Lower leg skin (tissue), 4 donors: ENCODE results near the gene ERC1. TPM values are rescaled to one million over a fixed set of nuclear protein-coding genes. Genes with fewer than 3 reads are reported as not detected.
A peak's percentile ranks its signal among the peaks of the same experiment; 100 is the strongest.

Experiments used
- DNase-seq, 2 donors: peaks; one replicate each; pipeline ENCODE4 v3.0.0-alpha.2; 2019; ENCODE audit warnings: low spot score in 2 of 2
- H3K4me3 ChIP-seq: fragments of 200-600 bp; sonication (generic); 2 replicates; pipeline ENCODE4 v1.5.1; 2017; ENCODE audit warnings: mild to moderate bottlenecking, low read depth; ENCODE audit not compliant: poor library complexity, severe bottlenecking
- CTCF ChIP-seq, 3 donors: fragments of 450-650 bp; IDR thresholded peaks; one replicate each; pipeline ENCODE4 v1.5.1; 2016; ENCODE audit warnings: antibody characterized with exemption in 3 of 3, mild to moderate bottlenecking in 3 of 3, moderate library complexity in 2 of 3
- POLR2A ChIP-seq, 2 donors: fragments of 450-650 bp; IDR thresholded peaks; one replicate each; pipeline ENCODE4 v1.6.1; 2016 to 2017; ENCODE audit warnings: antibody characterized with exemption in 2 of 2, mild to moderate bottlenecking in 1 of 2, moderate library complexity in 1 of 2
- WGBS, 2 donors: methylation state at CpG; one replicate each; pipeline ENCODE4 v1.1.5; 2018; 5-methylcytosine and 5-hydroxymethylcytosine counted together
- intact Hi-C: fragments of 100-400 bp; cut with DNase I; formaldehyde crosslinking; loops from one replicate; pipeline ENCODE4 v1.15.0; 2023; ENCODE audit warnings: low total_unique reads
- total RNA-seq, 4 donors: library from RNA; depleted of rRNA; stranded (reverse); fragments of >200 nt; gene quantifications; one replicate each; pipeline ENCODE4 v1.1.0, GENCODE V29; 2016

The ERC1 gene
- total RNA-seq, 4 donors from 2014 or later: 22.1 to 42.7 (median 29.7) TPM

- WGBS, 2 donors: 74 to 79% methylated on average over 10 of the region's 10 CpGs
- intact Hi-C loops: no loop called here
- TF ChIP-seq CTCF (IDR thresholded peaks at IDR 0.05): no peak
- no peak for TF ChIP-seq POLR2A (IDR thresholded peaks at IDR 0.05)
- peak in 1 of 2 donors; percentile 28 for DNase-seq
- H3K4me3 ChIP-seq: no peak overlapping the region
Observed at GRCh38 chr12:1525858-1526257, 534.8 kb downstream of the ERC1 start.

GRCh38 chr12:1527789-1528188 is 536.8 kb downstream of the ERC1 start:
- TF ChIP-seq CTCF (IDR thresholded peaks at IDR 0.05): no peak
- no peak for TF ChIP-seq POLR2A (IDR thresholded peaks at IDR 0.05)
- WGBS, 2 donors: 22 to 37% methylated on average over 4 of the region's 4 CpGs
- intact Hi-C loops: no loop called here

DNA sequence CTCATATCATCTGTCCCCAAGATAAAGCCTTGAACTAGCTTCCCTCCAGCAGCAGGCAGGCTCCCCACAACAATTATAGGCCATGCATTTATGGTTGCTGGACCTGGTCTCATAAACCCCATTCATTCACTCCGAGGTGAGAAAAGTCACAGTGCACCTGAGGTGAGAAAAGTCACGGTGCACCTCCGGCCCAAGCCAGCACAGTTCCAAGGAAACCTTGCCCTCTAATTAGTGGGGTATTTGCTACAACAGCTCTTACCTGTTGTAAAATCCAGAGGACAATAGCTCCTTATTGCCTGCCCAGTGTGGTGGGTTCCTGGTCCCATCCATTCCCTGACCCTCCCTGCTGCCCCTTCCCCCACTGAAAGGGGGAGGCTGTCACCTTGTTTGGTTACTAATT is 537.8 kb downstream of the ERC1 start:
- WGBS, 2 donors: 78 to 91% methylated on average over 3 of the region's 3 CpGs
- peak in 1 of 2 donors; percentile 53 for DNase-seq

More at GRCh38 chr12:1527789-1528188, 536.8 kb downstream of the ERC1 start:
- peak in 1 of 2 donors; percentile 52 for DNase-seq
- H3K4me3 ChIP-seq: no peak overlapping the region

GRCh38 chr12:1529228-1529861 is 538.3 kb downstream of the ERC1 start:
- DNase-seq: peak in 1 of 2 donors; percentile 58
- 73 to 78% methylated on average over 11 of the region's 11 CpGs for WGBS, 2 donors
- TF ChIP-seq CTCF (IDR thresholded peaks at IDR 0.05) (no peak), POLR2A (IDR thresholded peaks at IDR 0.05) (no peak)
- intact Hi-C loops: no loop called here
- H3K4me3 ChIP-seq: no peak overlapping the region

More for the DNA sequence above, 537.8 kb downstream of the ERC1 start:
- TF ChIP-seq POLR2A (IDR thresholded peaks at IDR 0.05) (no peak), CTCF (IDR thresholded peaks at IDR 0.05) (no peak)
- no peak overlapping the region for H3K4me3 ChIP-seq
- intact Hi-C loops: no loop called here

DNA sequence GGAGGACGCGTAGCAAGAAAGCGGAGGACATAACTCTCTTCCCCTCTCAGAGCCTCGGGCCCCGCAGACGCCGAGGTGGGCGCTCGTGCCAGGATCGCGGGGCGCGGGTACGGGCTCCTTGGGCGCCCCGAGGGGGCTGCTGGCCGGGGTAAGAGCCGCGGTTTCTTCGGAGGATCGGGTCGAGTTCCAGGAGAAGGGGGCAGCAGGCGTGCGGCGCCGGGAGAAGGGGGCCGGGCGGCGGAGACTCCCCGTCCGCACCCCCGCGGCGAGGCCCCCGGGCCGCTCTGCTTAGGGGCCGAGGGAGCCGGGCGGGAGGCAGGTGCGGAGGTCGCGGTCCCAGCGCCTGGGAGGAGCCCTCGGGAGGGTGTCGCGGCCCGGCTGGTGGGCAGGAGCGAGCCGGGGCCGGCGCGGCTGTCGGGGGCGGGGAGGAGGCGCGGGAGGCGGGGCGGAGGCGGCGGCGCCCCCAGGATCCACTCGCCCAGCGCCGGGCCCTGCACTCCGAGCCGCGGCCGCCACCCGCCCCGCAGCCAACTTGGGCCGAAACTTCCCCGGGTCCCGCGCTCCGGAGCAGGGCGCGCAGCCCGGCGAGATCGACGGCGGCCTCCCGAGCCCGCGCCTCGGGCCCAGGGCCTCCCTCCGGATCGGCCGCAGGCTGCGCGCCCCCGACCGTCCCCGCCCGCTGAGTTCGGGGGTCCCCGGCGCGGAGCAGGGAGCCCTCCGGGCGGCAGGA is 539.0 kb downstream of the ERC1 start:
- TF ChIP-seq CTCF (IDR thresholded peaks at IDR 0.05): no peak
- no peak for TF ChIP-seq POLR2A (IDR thresholded peaks at IDR 0.05)
- peak overlapping the region; percentile 37 for H3K4me3 ChIP-seq
- WGBS, 2 donors: 5 to 14% methylated on average over 25 to 43 of the region's 101 CpGs
- intact Hi-C loops: no loop called here
- DNase-seq: peak in 1 of 2 donors; percentile 77
